ENCODE measurements around the gene PARN.
"Not testable (repeated sequence)": the region's sequence is repeated elsewhere in the genome, so short reads cannot be mapped to it uniquely, and the experiment has no call there.

PARN gene

GRCh38 chr16:14458576-14458975, 171.5 kb downstream of the PARN start:
- DNase-seq, result no peak

DNA sequence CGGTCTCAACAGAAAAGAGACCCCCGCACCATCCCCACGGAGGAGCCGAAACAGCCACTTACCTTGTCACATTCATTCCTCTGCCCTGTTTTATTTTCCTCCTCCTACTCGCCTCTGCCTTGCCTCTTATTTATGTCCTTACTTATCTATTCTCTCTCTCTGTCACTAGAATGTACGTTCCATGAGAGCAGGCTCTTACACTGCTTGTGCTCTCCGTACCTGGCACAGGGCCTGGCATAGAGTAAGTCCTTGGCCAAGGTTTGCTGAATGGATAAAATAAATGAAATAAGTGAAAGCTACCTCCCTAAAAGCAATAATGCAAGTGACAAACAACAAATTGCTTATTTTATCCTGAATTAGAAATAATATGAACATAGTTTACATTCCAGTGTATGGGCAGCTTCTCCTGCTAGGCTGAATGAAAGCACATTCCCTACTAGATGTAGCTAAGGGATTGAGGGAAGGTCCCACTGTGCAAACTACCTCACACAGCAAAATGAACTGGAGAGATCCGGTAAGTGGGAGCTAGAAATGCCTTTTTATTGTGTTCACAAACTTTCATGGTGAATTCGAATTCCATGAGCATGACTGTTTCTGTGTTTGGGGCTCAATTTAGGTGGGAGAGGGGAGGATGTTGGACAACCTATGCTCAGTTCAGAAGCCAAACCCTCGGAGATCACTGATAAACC, 173.1 kb downstream of the PARN start:
- DNase-seq, result no peak

DNA sequence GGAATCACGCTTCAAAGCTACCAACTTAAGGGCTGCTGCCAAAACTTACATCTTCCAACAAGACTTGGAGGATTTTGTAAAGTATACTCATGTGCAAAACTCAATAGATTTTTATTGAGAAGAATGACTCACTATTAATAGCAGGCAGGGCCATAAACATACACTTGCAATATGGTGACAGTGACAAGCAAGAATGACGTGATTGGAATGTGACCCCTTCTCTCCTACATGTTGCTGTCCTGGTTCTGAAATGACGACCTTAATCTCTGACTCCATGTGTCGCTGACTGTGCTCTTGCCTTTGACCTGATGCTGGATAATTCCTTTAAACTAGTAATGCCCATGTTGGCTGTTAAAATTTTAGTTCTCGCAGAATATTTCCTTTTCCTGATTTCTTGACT, 174.5 kb downstream of the PARN start:
- DNase-seq, result no peak

GRCh38 chr16:14454391-14454790, 175.7 kb downstream of the PARN start:
- no peak for DNase-seq

DNA sequence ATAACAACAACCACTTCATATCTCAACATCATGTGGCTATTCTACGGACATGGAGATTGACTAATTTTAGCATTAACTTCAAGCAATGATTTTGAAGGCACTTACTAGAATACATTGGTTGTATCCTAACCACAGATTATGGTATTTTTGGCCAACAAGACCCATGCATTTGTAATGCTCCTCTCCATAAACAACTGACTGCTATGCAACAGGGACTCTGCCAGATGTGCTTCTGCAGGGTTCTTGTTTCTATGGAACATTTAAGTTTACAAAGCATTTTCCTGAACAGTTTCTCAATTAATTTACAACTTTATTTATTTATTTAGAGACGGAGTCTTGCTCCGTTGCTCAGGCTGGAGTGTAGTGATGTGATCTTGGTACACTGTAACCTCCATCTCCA, 178.0 kb downstream of the PARN start:
- no peak for DNase-seq

DNA sequence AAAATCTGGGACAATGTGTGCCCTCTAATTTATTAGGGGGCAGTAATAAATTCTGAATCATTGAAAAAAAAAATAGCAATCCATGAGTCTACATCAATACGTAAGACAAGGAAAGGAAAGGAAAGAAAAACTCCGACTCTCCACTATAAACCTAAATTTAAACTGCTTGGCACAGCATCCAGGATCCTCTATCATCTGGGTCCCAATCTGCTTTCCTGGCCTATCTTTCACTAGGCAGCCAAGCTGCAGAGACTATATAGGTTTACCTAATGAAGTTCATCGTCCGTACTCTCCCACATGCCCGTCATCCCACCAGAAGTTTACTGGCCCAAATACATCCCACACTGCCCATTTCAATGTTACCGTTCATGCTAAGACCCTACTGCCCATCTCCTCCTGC, 179.2 kb downstream of the PARN start:
- DNase-seq, result no peak

DNA sequence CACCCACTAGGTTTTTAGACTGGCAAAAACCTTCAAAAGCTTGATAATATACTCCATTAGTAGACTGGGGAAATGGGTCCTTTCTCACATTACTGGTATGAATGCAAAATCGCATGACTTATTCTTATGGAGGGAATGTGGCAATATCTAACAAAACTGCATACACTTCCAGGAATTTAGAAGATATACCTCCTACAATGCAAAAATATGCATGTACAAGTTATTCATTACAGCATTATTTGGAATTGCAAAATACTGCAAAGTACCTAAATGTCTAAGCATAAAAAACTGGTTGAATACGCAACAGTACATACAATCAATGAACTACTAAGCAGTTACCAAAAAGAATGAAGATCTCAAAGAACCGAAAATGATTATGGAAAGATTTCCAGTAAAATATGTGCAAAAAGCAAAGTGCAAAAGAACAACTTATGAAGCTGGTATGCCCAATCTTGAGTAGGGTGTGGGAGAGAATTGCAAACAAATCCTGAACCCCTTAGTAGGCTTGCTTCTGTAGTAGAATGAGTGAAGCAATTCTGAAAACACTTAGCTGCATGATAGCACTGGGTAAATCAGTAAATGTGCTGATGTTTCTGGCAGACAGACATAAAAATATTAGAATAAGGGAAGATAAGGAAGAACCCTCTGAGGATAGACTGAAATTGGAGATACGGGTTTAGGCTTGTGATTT, 180.1 kb downstream of the PARN start:
- DNase-seq, result no peak

DNA sequence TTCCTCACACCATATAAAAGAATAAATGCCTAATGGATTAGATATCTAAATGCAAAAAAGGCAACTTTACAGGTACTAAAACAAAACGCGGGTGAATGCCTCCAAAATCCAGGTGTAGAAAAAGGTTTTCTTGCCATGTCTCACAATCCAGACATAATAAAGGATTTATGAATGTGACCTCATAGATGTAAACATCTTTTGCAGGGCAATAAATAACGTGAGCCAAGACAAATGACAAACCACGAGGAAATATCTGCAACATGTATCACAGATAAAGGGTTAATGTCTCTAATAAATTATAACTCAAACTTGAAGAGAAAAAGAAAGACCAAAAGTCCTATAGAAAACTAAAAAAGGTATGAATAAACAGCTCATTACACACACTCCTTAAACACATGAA, 180.7 kb downstream of the PARN start:
- DNase-seq, result no peak

- DNase-seq, result no peak
These were observed 181.2 kb downstream of the PARN start for GRCh38 chr16:14448879-14449278.

GRCh38 chr16:14447783-14448182, 182.3 kb downstream of the PARN start:
- no peak for DNase-seq

DNA sequence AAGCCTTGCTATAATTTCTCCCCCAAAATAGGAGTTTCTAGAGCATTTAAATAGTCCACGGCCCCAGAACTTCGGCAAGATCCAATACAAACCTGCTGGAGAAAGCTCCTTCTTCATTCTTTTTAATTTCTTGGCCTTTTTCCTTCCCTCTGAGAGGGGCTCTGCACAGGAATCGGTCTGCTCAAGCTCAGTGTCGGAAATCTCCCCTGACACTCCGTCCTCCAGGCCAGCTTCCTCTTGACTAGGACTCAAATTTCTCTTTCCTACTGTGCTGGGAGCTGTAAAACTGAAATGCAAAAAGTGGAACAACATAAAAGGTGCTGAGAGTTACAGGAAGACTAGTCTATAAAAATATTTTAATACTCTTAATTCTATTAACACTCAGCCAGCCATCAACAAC, 183.3 kb downstream of the PARN start:
- no peak for DNase-seq

GRCh38 chr16:14445937-14446715, 183.9 kb downstream of the PARN start:
- no peak for DNase-seq

DNA sequence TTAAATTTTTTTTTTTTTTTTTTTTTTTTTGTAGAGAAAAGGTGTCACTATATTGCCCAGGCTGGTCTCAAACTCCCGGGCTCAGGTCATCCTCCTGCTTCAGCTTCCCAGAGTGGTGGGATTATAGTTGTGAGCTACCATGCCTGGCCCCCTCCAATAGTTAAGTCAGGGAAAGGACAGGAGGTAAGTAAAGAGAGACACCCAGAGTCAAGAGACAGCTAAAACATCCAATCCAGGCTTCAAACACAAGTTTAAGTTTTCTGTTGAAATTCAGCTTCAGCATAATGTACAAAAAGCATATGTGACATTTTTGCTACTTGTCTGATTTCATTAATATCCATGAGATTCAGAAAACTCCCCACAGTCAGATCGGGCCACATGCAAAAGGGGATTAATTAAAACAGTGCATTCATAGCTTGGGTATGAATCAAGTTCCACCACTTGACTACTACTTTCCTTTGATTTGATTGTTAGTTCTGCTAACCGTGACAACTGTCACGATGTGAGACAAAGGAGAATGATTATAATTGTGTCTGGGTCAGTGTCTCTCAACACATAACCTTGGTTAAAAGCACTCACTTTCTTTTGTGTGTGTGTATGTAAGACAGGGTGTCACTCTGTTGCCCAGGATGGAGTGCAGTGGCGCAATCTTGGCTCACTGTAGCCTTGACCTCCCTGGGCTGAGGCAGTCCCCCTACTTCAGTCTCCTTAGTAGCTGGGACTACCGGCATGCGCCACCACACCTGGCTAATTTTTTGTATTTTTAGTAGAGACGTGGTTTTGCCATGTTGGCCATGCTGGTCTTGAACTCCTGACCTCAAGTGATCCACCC, 184.9 kb downstream of the PARN start:
- no peak for DNase-seq

GRCh38 chr16:14441533-14441932, 188.5 kb downstream of the PARN start:
- peak; percentile 13 for DNase-seq

- no peak for DNase-seq
These were observed 191.8 kb downstream of the PARN start for GRCh38 chr16:14438256-14438655.

GRCh38 chr16:14437426-14437825, 192.6 kb downstream of the PARN start:
- DNase-seq, result no peak

DNA sequence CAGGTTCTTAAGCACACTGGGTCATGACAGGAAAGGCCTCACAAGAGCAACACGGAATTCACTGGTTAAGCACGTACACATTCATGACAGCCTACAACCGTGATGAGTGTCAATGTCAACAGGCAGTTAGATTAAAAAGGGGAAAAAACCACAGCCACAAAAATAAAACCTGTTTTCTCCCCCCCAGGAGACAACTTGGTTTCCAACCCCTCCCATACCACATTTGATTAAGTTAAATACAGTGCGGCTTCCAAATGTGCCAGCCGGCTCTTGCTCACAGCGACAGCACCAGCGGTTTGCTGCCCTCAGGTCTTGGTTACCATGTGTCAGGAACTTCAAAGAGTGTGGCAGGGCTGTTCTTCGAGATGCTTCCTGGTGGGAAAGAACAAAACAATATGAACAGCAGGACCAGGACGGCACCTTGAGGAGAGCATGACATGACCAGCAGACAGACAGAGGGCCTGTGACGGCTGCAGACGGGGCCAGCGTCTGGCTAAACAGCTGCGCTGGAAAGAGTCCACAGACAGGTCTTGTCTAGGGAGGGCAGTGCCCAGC, 193.6 kb downstream of the PARN start:
- DNase-seq, result peak; percentile 45

GRCh38 chr16:14434860-14435259, 195.2 kb downstream of the PARN start:
- DNase-seq, result no peak

DNA sequence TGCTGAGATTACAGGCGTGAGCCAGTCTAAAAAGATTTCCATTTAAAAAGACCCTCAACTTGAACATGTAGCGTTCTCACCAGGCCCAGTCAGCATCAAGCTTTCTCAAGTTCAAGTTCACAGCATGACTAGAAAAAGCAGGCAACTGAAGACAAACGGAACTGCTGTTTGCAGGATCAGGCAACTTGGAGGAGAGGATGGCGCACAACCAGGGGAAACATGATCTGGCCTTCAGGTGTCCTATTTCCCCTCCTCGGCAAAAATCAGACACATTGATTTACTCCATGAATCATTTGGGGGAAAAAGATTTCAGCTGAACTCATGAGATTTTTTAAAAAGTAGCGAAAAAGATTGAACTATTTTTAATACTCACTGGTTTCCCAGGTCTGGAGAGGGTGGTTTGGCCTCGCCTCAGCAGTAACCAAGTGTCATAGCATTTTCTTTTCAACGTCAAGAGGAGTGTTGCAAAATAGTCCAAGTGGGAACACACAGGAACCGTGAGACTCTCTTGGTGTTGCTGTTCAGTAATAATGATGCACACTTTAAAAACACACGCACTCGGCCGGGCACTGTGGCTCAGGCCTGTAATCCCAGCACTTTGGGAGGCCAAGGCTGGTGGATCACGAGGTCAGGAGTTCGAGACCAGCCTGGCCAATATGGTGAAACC, 201.0 kb downstream of the PARN start:
- DNase-seq, result not testable (repeated sequence)

- DNase-seq, result no peak
These were observed 202.0 kb downstream of the PARN start for GRCh38 chr16:14428043-14428442.

DNA sequence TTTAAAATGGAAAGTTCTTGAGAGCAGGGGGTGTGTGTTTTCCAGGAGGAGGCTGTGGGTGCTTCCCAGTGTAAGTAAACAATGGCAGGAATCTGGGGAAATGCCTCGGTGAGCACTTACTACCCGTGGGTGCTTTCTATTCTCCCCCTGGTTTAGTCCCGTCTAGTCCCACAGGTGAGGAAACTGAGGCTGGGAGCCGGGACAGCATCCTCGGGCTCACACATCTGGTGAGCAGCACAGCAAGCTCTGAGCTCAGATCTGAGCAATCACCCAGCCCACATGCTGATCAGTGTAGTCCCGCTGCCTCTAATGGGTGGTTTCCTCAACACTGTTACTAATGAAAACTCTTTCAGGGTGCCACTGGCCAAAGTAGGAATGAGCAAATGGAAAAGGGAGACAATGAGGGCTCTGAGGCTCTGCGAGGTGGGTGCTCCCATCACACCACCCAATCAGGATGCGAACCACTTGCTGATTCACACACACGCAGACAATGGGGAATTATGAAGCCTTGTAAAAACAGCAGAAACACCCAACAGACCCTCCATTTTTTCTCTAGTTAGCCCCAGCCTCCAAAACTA, 202.6 kb downstream of the PARN start:
- no peak for DNase-seq

DNA sequence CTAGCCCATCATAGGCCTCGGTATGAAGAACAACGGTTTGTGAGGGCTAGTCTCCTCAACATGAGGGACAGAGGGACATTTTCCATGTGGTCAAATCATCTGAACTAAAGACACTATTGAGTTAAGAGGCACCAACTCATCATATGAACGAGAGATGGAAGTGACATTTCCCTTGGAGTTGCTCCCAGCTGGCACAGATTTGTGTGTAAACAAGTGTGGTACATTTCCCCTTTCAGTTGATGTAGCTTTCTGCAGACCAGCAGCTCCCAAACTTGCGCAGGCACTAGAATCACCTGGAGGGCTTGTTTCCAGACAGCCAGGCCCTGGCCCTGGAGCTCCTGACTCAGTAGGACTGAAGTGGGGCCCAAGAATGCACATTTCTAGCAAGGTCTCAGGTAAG, 205.5 kb downstream of the PARN start:
- no peak for DNase-seq

Data from NCI-H524 treated with DMSO at 0.1 percent for 48 hours (cell line).